Measurements from ENCODE around the gene CFAP91. TPM values are rescaled to one million over a fixed set of nuclear protein-coding genes. Genes with fewer than 3 reads are reported as not detected.

CFAP91 gene
- total and polyA plus RNA-seq, 2 donors (not counting 1 experiment from before 2014, with no cell fraction given) = 0.48 to 6.4 TPM

DNA sequence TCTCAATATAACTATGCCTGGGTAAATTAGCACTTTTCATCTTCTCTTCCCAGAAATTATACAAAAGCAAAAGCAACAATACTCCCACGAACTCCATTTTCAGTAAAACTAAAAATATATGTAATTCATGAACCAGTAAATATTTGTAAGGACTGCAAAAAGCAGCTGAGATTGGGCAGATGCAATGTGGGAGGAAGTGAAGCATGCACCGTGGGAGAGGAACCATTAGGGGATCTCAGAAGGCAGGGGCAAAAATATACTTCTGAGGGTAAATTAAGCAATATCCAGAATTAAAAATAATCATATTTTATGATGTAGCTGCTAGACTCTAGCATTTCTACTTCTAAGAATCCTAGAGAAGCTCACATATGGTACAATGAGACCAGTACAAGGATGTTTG, 20.2 kb downstream of the CFAP91 start:
- ChIA-PET POLR2A (no interaction called here), CTCF (no interaction called here)
- Histone ChIP-seq H3K4me1 (ENCODE audit: control insufficient read depth in 2 of 2, insufficient read depth in 2 of 2, low read length in 2 of 2) (no peaks in the 10 kb centered on the region), H3K79me2 (ENCODE audit: control insufficient read depth, insufficient read depth, low read length) (no peaks in the 10 kb centered on the region), H3K27me3 (replicated peaks in 1 of 4; ENCODE audit: control extremely low read depth in 1 of 4, control insufficient read depth in 3 of 4, insufficient read depth in 4 of 4, low read length in 3 of 4) (peaks cover 0 to 2% (median 0%) of the 10 kb centered on the region in 4 experiments), H2AFZ (ENCODE audit: insufficient read depth, low read depth, low read length, poor library complexity, severe bottlenecking) (no peak overlapping the region), H4K20me1 (ENCODE audit: control insufficient read depth, insufficient read depth, low read length, poor library complexity, severe bottlenecking) (no peaks in the 10 kb centered on the region), H3K36me3 (replicated peaks in 1 of 2; ENCODE audit: control extremely low read depth in 1 of 2, control insufficient read depth in 1 of 2, extremely low read depth in 1 of 2, insufficient read depth in 2 of 2, low read length in 1 of 2) (no peaks in the 10 kb centered on the region), H3K9ac (ENCODE audit: low read length) (no peak overlapping the region), H3K27ac (ENCODE audit: low read length in 2 of 2) (no peak overlapping the region), H3K4me2 (replicated peaks; ENCODE audit: low read depth, low read length, poor library complexity, severe bottlenecking) (no peak overlapping the region), H3K4me3 (ENCODE audit: control extremely low read depth in 1 of 5, extremely low read depth in 1 of 5, insufficient read depth in 1 of 5, low read depth in 2 of 5, low read length in 4 of 5) (no peak overlapping the region), H3K9me3 (ENCODE audit: control extremely low read depth in 1 of 3, control insufficient read depth in 2 of 3, insufficient read depth in 1 of 3, low read length in 2 of 3) (no peaks in the 10 kb centered on the region)
- no peak for TF ChIP-seq EZH2 (IDR thresholded peaks at IDR 0.05; ENCODE audit: borderline replicate concordance, insufficient read depth, low read depth, low read length, poor library complexity, severe bottlenecking)
- TF ChIP-seq, protein P1, sequence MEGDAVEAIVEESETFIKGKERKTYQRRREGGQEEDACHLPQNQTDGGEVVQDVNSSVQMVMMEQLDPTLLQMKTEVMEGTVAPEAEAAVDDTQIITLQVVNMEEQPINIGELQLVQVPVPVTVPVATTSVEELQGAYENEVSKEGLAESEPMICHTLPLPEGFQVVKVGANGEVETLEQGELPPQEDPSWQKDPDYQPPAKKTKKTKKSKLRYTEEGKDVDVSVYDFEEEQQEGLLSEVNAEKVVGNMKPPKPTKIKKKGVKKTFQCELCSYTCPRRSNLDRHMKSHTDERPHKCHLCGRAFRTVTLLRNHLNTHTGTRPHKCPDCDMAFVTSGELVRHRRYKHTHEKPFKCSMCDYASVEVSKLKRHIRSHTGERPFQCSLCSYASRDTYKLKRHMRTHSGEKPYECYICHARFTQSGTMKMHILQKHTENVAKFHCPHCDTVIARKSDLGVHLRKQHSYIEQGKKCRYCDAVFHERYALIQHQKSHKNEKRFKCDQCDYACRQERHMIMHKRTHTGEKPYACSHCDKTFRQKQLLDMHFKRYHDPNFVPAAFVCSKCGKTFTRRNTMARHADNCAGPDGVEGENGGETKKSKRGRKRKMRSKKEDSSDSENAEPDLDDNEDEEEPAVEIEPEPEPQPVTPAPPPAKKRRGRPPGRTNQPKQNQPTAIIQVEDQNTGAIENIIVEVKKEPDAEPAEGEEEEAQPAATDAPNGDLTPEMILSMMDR (IDR thresholded peaks at IDR 0.05) = no peak
- Mint-ChIP-seq H3K27me3 (no peaks in the 10 kb centered on the region), H3K27ac (no peak overlapping the region), H3K4me1 (no peaks in the 10 kb centered on the region), H3K9me3 (ENCODE audit: insufficient read depth) (no peaks in the 10 kb centered on the region), H3K4me3 (no peak overlapping the region)
- no peak for ATAC-seq (ENCODE audit: low read depth)
- no CpG with 5 or more reads among the region's 2 CpGs for WGBS (ENCODE audit: insufficient coverage)
- intact Hi-C loops (cut with micrococcal nuclease) = no loop called here
- no peak for DNase-seq

DNA sequence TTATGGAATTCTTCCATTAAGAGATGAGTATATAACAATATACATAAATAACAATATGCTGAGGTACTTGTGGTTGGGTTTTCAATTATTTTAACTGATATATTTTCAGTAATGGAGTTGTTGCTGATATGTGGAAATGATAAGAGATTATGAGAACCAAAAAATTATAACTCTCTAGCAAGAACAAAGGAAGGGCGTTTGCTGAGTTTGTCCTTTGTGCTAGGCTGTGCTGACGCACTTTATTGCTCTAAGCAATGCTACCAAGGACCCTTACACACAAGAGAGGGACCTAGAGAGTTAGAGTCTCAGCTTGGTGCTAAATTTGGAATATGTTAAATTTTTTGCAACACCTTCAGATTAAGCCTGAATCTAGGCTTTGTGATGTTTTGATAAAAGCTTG, 24.1 kb downstream of the CFAP91 start:
- no peak overlapping the region for H3K4me3 Mint-ChIP-seq
- no peaks in the 10 kb centered on the region for H3K4me1 Mint-ChIP-seq
- WGBS (ENCODE audit: insufficient coverage) = no CpG with 5 or more reads among the region's 2 CpGs
- H3K9ac ChIP-seq (ENCODE audit: low read length) = no peak overlapping the region
- no peak for ATAC-seq (ENCODE audit: low read depth)
- H3K27me3 ChIP-seq (replicated peaks in 1 of 4; ENCODE audit: control extremely low read depth in 1 of 4, control insufficient read depth in 3 of 4, insufficient read depth in 4 of 4, low read length in 3 of 4) = no peaks in the 10 kb centered on the region
- ChIA-PET POLR2A (no interaction called here), CTCF (interaction anchor here (0.6 kb wide), 1 partner anchor 468 kb away, joined by 3 read pairs; no protein-coding TSS in a partner anchor)
- H2AFZ ChIP-seq (ENCODE audit: insufficient read depth, low read depth, low read length, poor library complexity, severe bottlenecking) = no peak overlapping the region
- no peaks in the 10 kb centered on the region for H3K27me3 Mint-ChIP-seq
- TF ChIP-seq EZH2 (IDR thresholded peaks at IDR 0.05; ENCODE audit: borderline replicate concordance, insufficient read depth, low read depth, low read length, poor library complexity, severe bottlenecking) = no peak
- TF ChIP-seq, protein P1 (IDR thresholded peaks at IDR 0.05) = no peak
- no peaks in the 10 kb centered on the region for H3K36me3 ChIP-seq (replicated peaks in 1 of 2; ENCODE audit: control extremely low read depth in 1 of 2, control insufficient read depth in 1 of 2, extremely low read depth in 1 of 2, insufficient read depth in 2 of 2, low read length in 1 of 2)
- no peaks in the 10 kb centered on the region for H4K20me1 ChIP-seq (ENCODE audit: control insufficient read depth, insufficient read depth, low read length, poor library complexity, severe bottlenecking)
- H3K79me2 ChIP-seq (ENCODE audit: control insufficient read depth, insufficient read depth, low read length) = no peaks in the 10 kb centered on the region
- no peak overlapping the region for H3K27ac Mint-ChIP-seq
- H3K9me3 ChIP-seq (ENCODE audit: control extremely low read depth in 1 of 3, control insufficient read depth in 2 of 3, insufficient read depth in 1 of 3, low read length in 2 of 3) = no peaks in the 10 kb centered on the region
- no peaks in the 10 kb centered on the region for H3K4me1 ChIP-seq (ENCODE audit: control insufficient read depth in 2 of 2, insufficient read depth in 2 of 2, low read length in 2 of 2)
- intact Hi-C loops (cut with micrococcal nuclease) = no loop called here
- no peak for DNase-seq
- no peak overlapping the region for H3K27ac ChIP-seq (ENCODE audit: low read length in 2 of 2)
- no peak overlapping the region for H3K4me3 ChIP-seq (ENCODE audit: control extremely low read depth in 1 of 5, extremely low read depth in 1 of 5, insufficient read depth in 1 of 5, low read depth in 2 of 5, low read length in 4 of 5)
- no peaks in the 10 kb centered on the region for H3K9me3 Mint-ChIP-seq (ENCODE audit: insufficient read depth)
- no peak overlapping the region for H3K4me2 ChIP-seq (replicated peaks; ENCODE audit: low read depth, low read length, poor library complexity, severe bottlenecking)
